Gastroesophageal sphincter (tissue), 4 donors: ENCODE results near the gene CCL18. TPM values are rescaled to one million over a fixed set of nuclear protein-coding genes. Genes with fewer than 3 reads are reported as not detected.
"Not testable (repeated sequence)": the region's sequence is repeated elsewhere in the genome, so short reads cannot be mapped to it uniquely, and the experiment has no call there.

Experiments used
- ATAC-seq: fragments of 150-250 bp; one replicate; pipeline ENCODE4 v1.9.1; 2016; ENCODE audit warnings: mild to moderate bottlenecking, moderate library complexity
- H3K27ac ChIP-seq, 4 donors: fragments of 200-600 bp; sonication (generic) in 3 of 4; 1 replicate in 3 of 4; 2 replicates in 1 of 4; pipeline ENCODE4 v1.5.1; 2016 to 2019
- H3K27me3 ChIP-seq: fragments of 200-600 bp; sonication (generic); one replicate; pipeline ENCODE4 v1.5.1; 2019
- H3K36me3 ChIP-seq, 2 donors: fragments of 200-600 bp; sonication (generic); one replicate each; pipeline ENCODE4 v1.5.1; 2019; ENCODE audit warnings: control low read depth in 1 of 2
- H3K4me1 ChIP-seq, 3 donors: fragments of 200-600 bp; sonication (generic); 1 replicate in 2 of 3; 2 replicates in 1 of 3; pipeline ENCODE4 v1.5.1; 2016 to 2019; ENCODE audit warnings: control low read depth in 2 of 3
- H3K4me3 ChIP-seq, 2 donors: fragments of 200-600 bp; sonication (generic); one replicate each; pipeline ENCODE4 v1.5.1; 2019; ENCODE audit warnings: mild to moderate bottlenecking in 1 of 2, moderate library complexity in 1 of 2
- H3K9me3 ChIP-seq, 3 donors: fragments of 200-600 bp; sonication (generic); one replicate each; pipeline ENCODE4 v1.5.1; 2017 to 2019; ENCODE audit warnings: control low read depth in 2 of 3
- CTCF ChIP-seq, 4 experiments: fragments of 200-600 bp in 2 of 4; fragments of 450-650 bp in 2 of 4; sonication (generic) in 1 of 4; IDR thresholded peaks; one replicate each; pipeline ENCODE4 v1.5.1; 2017 to 2019; ENCODE audit warnings: antibody characterized with exemption in 4 of 4, mild to moderate bottlenecking in 2 of 4, moderate library complexity in 2 of 4
- EP300 ChIP-seq: sonication (generic); formaldehyde crosslinking; IDR thresholded peaks from one replicate; pipeline ENCODE4 v1.6.1; 2017; ENCODE audit warnings: antibody characterized with exemption, mild to moderate bottlenecking
- POLR2A ChIP-seq, 2 donors: fragments of 450-650 bp; IDR thresholded peaks; one replicate each; pipeline ENCODE4 v1.6.1; 2017; ENCODE audit warnings: antibody characterized with exemption in 2 of 2, mild to moderate bottlenecking in 2 of 2, moderate library complexity in 1 of 2
- POLR2AphosphoS5 ChIP-seq: sonication (generic); formaldehyde crosslinking; IDR thresholded peaks from one replicate; pipeline ENCODE4 v1.6.1; 2017; ENCODE audit warnings: antibody characterized with exemption
- WGBS, 2 donors: methylation state at CpG; one replicate each; pipeline ENCODE4 v1.1.5; 2018; ENCODE audit warnings: low coverage in 1 of 2; 5-methylcytosine and 5-hydroxymethylcytosine counted together
- small RNA-seq, 4 donors: library from RNA; depleted of rRNA; stranded (forward); fragments of <200 nt; gene quantifications; one replicate each; pipeline ENCODE3, GENCODE V24; 2016
- total RNA-seq, 4 donors: library from RNA; depleted of rRNA; stranded (reverse); fragments of >200 nt; gene quantifications; one replicate each; pipeline ENCODE4 v1.1.0, GENCODE V29; 2016

Gene CCL18
- total RNA-seq, 4 donors from 2014 or later, result 5.9 to 18.0 (median 11.9) TPM; not detected in 1

- ATAC-seq, result no peak
- WGBS, 2 donors, result 22 to 35% methylated on average over 2 to 5 of the region's 5 CpGs
- no peak overlapping the region for H3K4me3 ChIP-seq
- H3K27me3 ChIP-seq, result peaks cover 15% of the 10 kb centered on the region
- no peak for TF ChIP-seq EP300
- no peak for TF ChIP-seq POLR2AphosphoS5
- no peak for TF ChIP-seq POLR2A (IDR thresholded peaks at IDR 0.05)
- TF ChIP-seq CTCF (IDR thresholded peaks at IDR 0.05), result no peak
- H3K27ac ChIP-seq, result no peak overlapping the region
- no peaks in the 10 kb centered on the region for H3K9me3 ChIP-seq
- H3K4me1 ChIP-seq, result no peaks in the 10 kb centered on the region
- no peaks in the 10 kb centered on the region for H3K36me3 ChIP-seq
These were observed 53.7 kb downstream of the CCL18 start for GRCh38 chr17:36117505-36118382.

GRCh38 chr17:36118477-36119353 lies 54.6 kb downstream of the CCL18 start:
- TF ChIP-seq POLR2AphosphoS5, result no peak
- WGBS, 2 donors, result 72 to 88% methylated on average over 9 to 11 of the region's 12 CpGs
- Histone ChIP-seq H3K9me3 (no peaks in the 10 kb centered on the region), H3K4me1 (no peaks in the 10 kb centered on the region), H3K36me3 (no peaks in the 10 kb centered on the region), H3K4me3 (no peak overlapping the region), H3K27me3 (peaks cover 15% of the 10 kb centered on the region), H3K27ac (no peak overlapping the region)
- ATAC-seq, result no peak

GRCh38 chr17:36120221-36120620 lies 56.1 kb downstream of the CCL18 start:
- peaks cover 0 to 7% (median 0%) of the 10 kb centered on the region in 3 donors for H3K9me3 ChIP-seq
- no peak for ATAC-seq
- H3K36me3 ChIP-seq, result no peaks in the 10 kb centered on the region
- no peak overlapping the region for H3K27ac ChIP-seq
- H3K27me3 ChIP-seq, result peaks cover 20% of the 10 kb centered on the region
- WGBS, 2 donors, result 65 to 66% methylated on average over 3 of the region's 3 CpGs
- H3K4me3 ChIP-seq, result no peak overlapping the region
- no peaks in the 10 kb centered on the region for H3K4me1 ChIP-seq
- TF ChIP-seq CTCF (IDR thresholded peaks at IDR 0.05) (no peak), EP300 (no peak), POLR2A (IDR thresholded peaks at IDR 0.05) (no peak), POLR2AphosphoS5 (no peak)

DNA sequence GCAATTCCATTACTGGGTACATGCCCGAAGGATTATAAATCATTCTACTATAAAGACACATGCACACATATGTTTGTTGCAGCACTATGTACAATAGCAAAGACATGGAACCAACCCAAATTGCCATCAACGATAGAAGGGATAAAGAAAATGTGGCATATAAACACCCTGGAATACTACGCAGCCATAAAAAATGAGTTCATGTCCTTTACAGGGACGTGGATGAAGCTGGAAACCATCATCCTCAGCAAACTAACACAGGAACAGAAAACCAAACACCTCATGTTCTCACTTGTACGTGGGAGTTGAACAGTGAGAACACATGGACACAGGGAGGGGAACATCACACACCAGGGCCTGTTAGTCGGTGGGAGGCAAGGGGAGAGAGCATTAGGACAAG lies 57.0 kb downstream of the CCL18 start:
- H3K4me3 ChIP-seq, H3K27ac ChIP-seq, H3K36me3 ChIP-seq, H3K4me1 ChIP-seq, ATAC-seq: not testable (repeated sequence)
- WGBS, 2 donors, result 48 to 51% methylated on average over 6 of the region's 6 CpGs
- H3K27me3 ChIP-seq, result peaks cover 28% of the 10 kb centered on the region
- H3K9me3 ChIP-seq, result peaks cover 0 to 16% (median 0%) of the 10 kb centered on the region in 3 donors

Small RNAs within 50 kb of the gene (small RNA-seq; reads per million reads assigned to genes)
- gene RN7SL301P, result 0 reads per million in 4 donors

Other genes with a start within 250 kb of the CCL18 start
- gene HEATR9, start 195.4 kb upstream of the CCL18 start, total RNA-seq, result under 1 TPM in 1 of 4 donors, not detected in 3; 0.27 TPM
- 1 to 10 TPM in 3 of 4 donors, under 1 TPM in 1; 0.78 to 3.8 (median 2.2) TPM for gene CCL5, start 183.9 kb upstream of the CCL18 start, total RNA-seq
- under 1 TPM in 1 of 4 donors, not detected in 3; 0.79 TPM for gene RDM1, start 133.5 kb upstream of the CCL18 start, total RNA-seq
- gene LYZL6, start 120.6 kb upstream of the CCL18 start, total RNA-seq, result not detected
- gene CCL16, start 82.8 kb upstream of the CCL18 start, total RNA-seq, result not detected
- 10 to 100 TPM in 3 of 4 donors, 1 to 10 TPM in 1; 6.5 to 57.5 (median 38.0) TPM for gene CCL14, start 77.5 kb upstream of the CCL18 start, total RNA-seq
- not detected for gene CCL15, start 62.7 kb upstream of the CCL18 start, total RNA-seq
- 10 to 100 TPM in 1 of 4 donors, 1 to 10 TPM in 2, not detected in 1; 1.2 to 12.9 (median 7.3) TPM for gene CCL23, start 46.3 kb upstream of the CCL18 start, total RNA-seq
- gene CCL3, start 25.9 kb downstream of the CCL18 start, total RNA-seq, result 1 to 10 TPM in 1 of 4 donors, not detected in 3; 2.4 TPM
- 1 to 10 TPM in 2 of 4 donors, not detected in 2; 1.4 to 4.7 TPM for gene CCL4, start 39.6 kb downstream of the CCL18 start, total RNA-seq
- gene TBC1D3B, start 112.4 kb downstream of the CCL18 start, total RNA-seq, result 1 to 10 TPM; 1.7 to 9.2 (median 5.0) TPM
- not detected for gene CCL3L1, start 132.5 kb downstream of the CCL18 start, total RNA-seq
- under 1 TPM in 1 of 4 donors, not detected in 3; 0.69 TPM for gene CCL4L2, start 146.8 kb downstream of the CCL18 start, total RNA-seq
- not detected for gene TBC1D3I, start 200.3 kb downstream of the CCL18 start, total RNA-seq